Activated naive CD4-positive, alpha-beta T cell (primary cell): ENCODE results near the gene MS4A14.
"Not testable (repeated sequence)": the region's sequence is repeated elsewhere in the genome, so short reads cannot be mapped to it uniquely, and the experiment has no call there.

Experiments used
- DNase-seq, 4 experiments: peaks; one replicate each; lab custom pipeline; 2025; lab: John Stamatoyannopoulos, UW

Gene MS4A14

DNA sequence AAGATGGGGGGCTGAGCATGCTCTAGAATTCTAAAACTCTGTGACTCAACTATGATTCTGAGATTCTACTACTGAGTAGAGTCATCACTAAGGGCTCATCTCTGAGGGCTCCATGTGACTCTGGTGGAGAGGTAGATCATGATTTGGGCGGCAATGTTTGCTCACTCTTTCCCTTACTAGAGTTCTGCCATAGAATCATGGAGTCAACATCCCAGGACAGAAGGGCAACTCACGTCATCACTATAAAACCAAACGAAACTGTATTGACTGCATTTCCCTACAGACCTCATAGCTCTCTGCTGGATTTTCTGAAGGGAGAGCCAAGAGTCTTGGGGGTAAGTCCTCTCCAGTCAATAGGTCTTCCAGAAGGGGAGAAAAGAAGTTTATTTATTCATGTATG lies at the start of gene MS4A14:
TSS of gene MS4A14 (plus strand) at position 78 of the 400 bp plus-strand sequence. CDS start at position 198, 120 bp downstream.
- no peak for DNase-seq

- DNase-seq: no peak
Observed at GRCh38 chr11:60347084-60347797, 49.0 kb upstream of the MS4A14 start.

GRCh38 chr11:60348116-60348515 lies 48.1 kb upstream of the MS4A14 start:
- no peak for DNase-seq

GRCh38 chr11:60349990-60350389 lies 46.3 kb upstream of the MS4A14 start:
- DNase-seq: no peak

GRCh38 chr11:60357771-60358170 lies 38.5 kb upstream of the MS4A14 start:
- DNase-seq: no peak

DNA sequence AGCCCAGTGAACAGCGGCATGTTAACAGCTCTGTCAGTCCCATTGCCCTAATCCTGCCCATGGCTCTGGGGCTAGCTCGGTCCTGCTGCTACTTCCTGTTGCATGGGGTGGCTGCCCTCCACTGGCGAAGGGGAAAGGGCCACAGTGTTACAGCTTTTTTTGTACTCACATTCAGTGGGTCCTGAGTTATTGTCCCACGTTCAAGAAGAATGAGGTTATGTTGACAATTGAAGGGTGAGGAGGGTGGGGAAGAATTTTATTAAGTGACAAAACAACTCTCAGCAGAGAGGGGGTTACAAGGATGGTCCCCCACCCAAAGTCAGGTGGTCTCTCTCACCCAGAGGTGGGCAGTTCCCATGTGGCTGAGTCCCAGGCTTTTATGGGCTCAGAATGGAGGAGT lies 35.6 kb upstream of the MS4A14 start:
- DNase-seq: no peak

- no peak for DNase-seq
Observed at GRCh38 chr11:60362241-60362640, 34.0 kb upstream of the MS4A14 start.

DNA sequence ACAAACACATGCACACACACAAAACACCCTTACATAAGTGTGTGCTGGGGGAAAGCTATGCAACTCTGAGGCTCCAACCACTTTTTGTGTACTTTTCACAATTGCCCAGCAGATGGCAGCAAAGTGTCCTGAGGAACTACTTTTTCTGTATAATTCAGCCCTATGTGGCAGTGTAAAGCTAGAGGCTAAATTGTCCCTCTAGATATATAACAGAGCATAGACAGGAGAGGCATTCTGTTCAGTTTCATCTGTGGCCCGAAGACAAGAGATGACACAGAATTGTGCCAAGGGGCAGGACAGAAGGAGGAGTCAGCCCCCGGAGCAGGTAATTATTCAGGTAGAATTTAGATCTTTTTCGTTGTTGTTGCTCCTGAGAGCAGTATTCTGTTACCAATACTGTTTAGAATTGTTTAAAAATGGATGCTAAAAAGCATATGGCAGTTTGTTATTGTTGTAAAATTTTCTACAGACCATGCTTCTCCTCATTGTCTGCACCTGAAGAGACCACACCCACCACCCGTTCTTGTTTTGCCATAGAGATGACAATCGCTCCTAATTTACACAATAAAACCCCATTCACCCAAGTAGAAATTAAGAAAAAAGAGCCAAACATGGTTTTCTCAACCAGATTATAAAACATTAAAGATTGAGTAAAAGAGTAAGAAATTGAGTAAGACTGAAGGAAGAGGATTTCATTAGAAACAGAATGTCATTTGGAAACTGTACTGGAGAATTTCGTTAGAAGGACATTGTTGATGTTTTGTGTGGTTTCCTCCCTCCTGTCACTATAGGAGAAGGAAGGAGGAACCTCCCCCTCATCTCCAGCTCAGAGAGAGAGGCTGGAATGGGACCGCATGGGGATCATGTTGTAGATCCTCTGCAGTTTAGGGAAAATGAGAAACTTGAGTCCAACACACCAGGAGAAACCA lies 32.5 kb upstream of the MS4A14 start:
- DNase-seq: peak in 3 of 4 experiments; percentile 2 to 19 (median 19)

- DNase-seq: not testable (repeated sequence)
Observed at GRCh38 chr11:60366262-60366904, 29.9 kb upstream of the MS4A14 start.

- DNase-seq: no peak
Observed at GRCh38 chr11:60367009-60367408, 29.2 kb upstream of the MS4A14 start.

GRCh38 chr11:60367896-60368295 lies 28.4 kb upstream of the MS4A14 start:
- no peak for DNase-seq

GRCh38 chr11:60370252-60370810 lies 25.9 kb upstream of the MS4A14 start:
- no peak for DNase-seq

DNA sequence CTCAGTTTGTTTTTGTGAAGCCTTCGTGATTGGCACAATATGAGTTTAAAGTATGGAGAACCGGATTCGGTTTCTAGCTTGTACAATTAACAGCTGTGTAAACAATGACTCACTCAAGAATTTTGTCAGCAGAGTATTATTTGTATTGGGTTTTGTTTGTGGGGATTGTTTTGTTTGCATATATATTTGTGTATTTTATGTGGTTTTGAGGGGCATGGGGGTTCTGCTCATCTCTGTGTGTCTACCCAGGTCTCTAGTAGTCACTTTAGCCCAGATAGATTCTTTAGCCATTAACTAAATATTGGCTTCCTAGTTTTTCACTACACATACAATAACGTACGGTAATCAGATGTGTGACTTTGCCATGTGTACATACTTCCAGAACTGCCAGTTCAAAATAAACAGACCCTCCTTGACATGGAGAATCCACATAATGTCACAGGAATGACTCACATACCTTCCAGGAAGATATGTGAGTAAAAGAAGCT lies 25.4 kb upstream of the MS4A14 start:
- no peak for DNase-seq

DNA sequence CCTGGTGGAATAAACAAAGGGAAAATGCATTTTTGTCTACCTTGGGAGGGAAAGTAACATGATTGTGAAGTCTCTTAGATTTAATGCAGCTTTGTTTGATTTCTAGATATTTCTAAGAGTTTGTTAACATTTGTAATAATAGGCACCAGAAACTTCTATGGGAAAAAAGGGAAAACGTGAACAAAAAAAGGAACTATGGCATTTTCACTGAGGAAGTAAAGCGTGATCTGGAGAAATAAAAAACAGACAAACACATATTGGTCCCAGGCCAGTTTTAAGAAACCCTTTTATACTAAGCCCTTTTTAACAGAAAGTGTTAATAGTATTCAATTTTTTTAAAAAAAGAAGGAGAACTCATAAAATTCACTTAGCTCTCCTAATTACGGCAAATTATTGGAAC lies 24.9 kb upstream of the MS4A14 start:
- no peak for DNase-seq

- DNase-seq: no peak
Observed at GRCh38 chr11:60371854-60372253, 24.4 kb upstream of the MS4A14 start.

- DNase-seq: no peak
Observed at GRCh38 chr11:60372767-60373166, 23.5 kb upstream of the MS4A14 start.

GRCh38 chr11:60375316-60375715 lies 20.9 kb upstream of the MS4A14 start:
- no peak for DNase-seq

- DNase-seq: no peak
Observed at GRCh38 chr11:60376601-60377000, 19.7 kb upstream of the MS4A14 start.

- no peak for DNase-seq
Observed at GRCh38 chr11:60377401-60378136, 18.7 kb upstream of the MS4A14 start.

- DNase-seq: no peak
Observed at GRCh38 chr11:60378354-60378753, 17.9 kb upstream of the MS4A14 start, which contains the start of gene MS4A7. TSS of gene MS4A7 (plus strand) at chr11:60378532. CDS start at chr11:60383142, 4,610 bp downstream.

GRCh38 chr11:60389279-60389910 lies 6.9 kb upstream of the MS4A14 start:
- DNase-seq: no peak
